Measurements from ENCODE around the gene INO80D. TPM values are rescaled to one million over a fixed set of nuclear protein-coding genes. Genes with fewer than 3 reads are reported as not detected.
"Not testable (repeated sequence)": the region's sequence is repeated elsewhere in the genome, so short reads cannot be mapped to it uniquely, and the experiment has no call there.

The INO80D gene
- total RNA-seq, 1 experiment from 2014 or later = 8.8 TPM

DNA sequence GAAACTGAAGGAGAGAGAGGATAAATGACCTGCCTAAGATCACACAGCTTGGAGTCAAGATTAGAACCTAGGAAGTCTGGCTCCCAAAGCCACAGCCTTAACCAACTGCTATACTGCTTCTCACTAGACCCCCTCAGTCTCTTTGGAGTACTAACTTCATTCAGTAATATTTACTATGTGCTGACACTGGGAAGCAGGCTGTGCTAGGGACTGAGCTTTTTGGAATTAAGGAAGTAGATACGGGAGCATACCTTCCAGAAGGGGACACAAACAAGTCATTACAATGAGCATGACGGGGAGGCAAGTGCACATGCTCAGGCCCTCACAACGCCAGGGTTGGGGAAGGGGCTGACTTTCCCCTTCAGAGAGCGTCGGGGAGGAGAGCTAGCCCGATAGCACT lies 97.7 kb downstream of the INO80D start:
- no TSS peak for BruUV-seq (replicated peaks)
- no peak for ATAC-seq
- Histone ChIP-seq H4K20me1 (ENCODE audit: low read length) (no peaks in the 10 kb centered on the region), H3K4me1 (ENCODE audit: insufficient read depth, low read length) (no peaks in the 10 kb centered on the region), H2AFZ (ENCODE audit: low read length) (no peak overlapping the region), H3K9ac (ENCODE audit: low read length) (no peak overlapping the region), H3K4me3 (ENCODE audit: low read length) (no peak overlapping the region), H3K27me3 (ENCODE audit: low read length) (no peaks in the 10 kb centered on the region), H3K9me3 (ENCODE audit: low read length) (no peaks in the 10 kb centered on the region), H3K27ac (ENCODE audit: low read length) (no peak overlapping the region), H3K36me3 (ENCODE audit: low read depth, low read length) (no peaks in the 10 kb centered on the region), H3K79me2 (ENCODE audit: low read length) (no peaks in the 10 kb centered on the region), H3F3A (ENCODE audit: low read length, unreplicated experiment) (no peaks in the 10 kb centered on the region), H3K4me2 (ENCODE audit: low read length) (no peak overlapping the region), H3K9me2 (replicated peaks; ENCODE audit: low read length) (no peaks in the 10 kb centered on the region)
- TF ChIP-seq, protein P1, sequence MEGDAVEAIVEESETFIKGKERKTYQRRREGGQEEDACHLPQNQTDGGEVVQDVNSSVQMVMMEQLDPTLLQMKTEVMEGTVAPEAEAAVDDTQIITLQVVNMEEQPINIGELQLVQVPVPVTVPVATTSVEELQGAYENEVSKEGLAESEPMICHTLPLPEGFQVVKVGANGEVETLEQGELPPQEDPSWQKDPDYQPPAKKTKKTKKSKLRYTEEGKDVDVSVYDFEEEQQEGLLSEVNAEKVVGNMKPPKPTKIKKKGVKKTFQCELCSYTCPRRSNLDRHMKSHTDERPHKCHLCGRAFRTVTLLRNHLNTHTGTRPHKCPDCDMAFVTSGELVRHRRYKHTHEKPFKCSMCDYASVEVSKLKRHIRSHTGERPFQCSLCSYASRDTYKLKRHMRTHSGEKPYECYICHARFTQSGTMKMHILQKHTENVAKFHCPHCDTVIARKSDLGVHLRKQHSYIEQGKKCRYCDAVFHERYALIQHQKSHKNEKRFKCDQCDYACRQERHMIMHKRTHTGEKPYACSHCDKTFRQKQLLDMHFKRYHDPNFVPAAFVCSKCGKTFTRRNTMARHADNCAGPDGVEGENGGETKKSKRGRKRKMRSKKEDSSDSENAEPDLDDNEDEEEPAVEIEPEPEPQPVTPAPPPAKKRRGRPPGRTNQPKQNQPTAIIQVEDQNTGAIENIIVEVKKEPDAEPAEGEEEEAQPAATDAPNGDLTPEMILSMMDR (conservative IDR thresholded peaks at IDR 0.05; ENCODE audit: low read depth, low read length) = no peak
- TF ChIP-seq EZH2 (IDR thresholded peaks at IDR 0.05; ENCODE audit: low read length, unreplicated experiment) (no peak), EZH2phosphoT487 (IDR thresholded peaks at IDR 0.05; ENCODE audit: borderline replicate concordance, low read length) (no peak)
- no peak for DNase-seq
- intact Hi-C loops (cut with micrococcal nuclease) = no loop called here
- POLR2A ChIA-PET (ENCODE audit: unreplicated experiment) = no interaction called here
- CTCF ChIA-PET = interaction anchor here (0.5 kb wide), 1 partner anchor 49 kb away, joined by 4 read pairs; no protein-coding TSS in a partner anchor

DNA sequence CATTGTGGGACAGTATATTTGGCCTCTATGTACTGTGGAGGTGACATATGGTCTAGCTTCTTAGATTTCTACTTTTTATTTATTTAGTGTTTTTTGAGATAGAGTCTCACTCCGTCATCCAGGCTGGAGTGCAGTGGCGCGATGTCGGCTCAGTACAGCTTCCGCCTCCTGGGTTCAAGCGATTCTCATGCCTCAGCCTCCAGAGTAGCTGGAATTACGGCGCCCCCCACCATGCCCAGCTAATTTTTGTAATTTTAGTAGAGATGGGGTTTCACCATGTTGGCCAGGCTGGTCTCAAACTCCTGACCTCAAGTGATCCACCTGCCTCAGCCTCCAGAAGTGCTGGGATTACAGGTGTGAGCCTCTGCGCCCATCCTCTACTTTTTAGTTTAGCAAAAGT lies 99.6 kb downstream of the INO80D start:
- H3K36me3 ChIP-seq (ENCODE audit: low read depth, low read length); H3K9ac ChIP-seq (ENCODE audit: low read length); ATAC-seq; H3K27ac ChIP-seq (ENCODE audit: low read length); H3K9me3 ChIP-seq (ENCODE audit: low read length); H3K4me3 ChIP-seq (ENCODE audit: low read length); H3K9me2 ChIP-seq (replicated peaks; ENCODE audit: low read length); H3K27me3 ChIP-seq (ENCODE audit: low read length); H4K20me1 ChIP-seq (ENCODE audit: low read length); BruUV-seq (replicated peaks); intact Hi-C loops (cut with micrococcal nuclease); H3K4me1 ChIP-seq (ENCODE audit: insufficient read depth, low read length); H2AFZ ChIP-seq (ENCODE audit: low read length); H3K4me2 ChIP-seq (ENCODE audit: low read length); H3K79me2 ChIP-seq (ENCODE audit: low read length); DNase-seq; CTCF ChIA-PET; H3F3A ChIP-seq (ENCODE audit: low read length, unreplicated experiment): not testable (repeated sequence)
- POLR2A ChIA-PET (ENCODE audit: unreplicated experiment) = interaction anchor here (0.5 kb wide), 1 partner anchor 62 kb away, joined by 3 read pairs; no protein-coding TSS in a partner anchor

DNA sequence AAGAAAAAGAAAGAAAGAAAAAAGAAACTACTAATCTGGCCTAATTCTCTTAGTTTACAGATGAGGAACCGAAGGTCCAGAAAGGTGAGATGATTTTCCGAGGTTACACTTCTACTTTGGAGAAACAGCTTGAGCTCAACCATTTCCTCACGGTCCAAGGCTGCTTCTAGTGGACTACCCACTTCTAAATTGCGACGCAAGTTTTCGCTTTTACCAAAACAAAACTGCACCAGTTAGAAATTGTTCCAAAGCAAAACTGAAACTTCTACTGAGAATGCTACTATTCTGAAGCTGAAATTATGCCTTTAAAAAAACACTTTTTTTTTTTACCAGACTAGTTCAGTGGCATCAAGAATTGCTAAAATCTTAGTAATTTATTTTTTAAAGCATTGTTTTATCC lies 101.6 kb downstream of the INO80D start:
- Histone ChIP-seq H3K27ac (ENCODE audit: low read length) (no peak overlapping the region), H3K9me2 (replicated peaks; ENCODE audit: low read length) (no peaks in the 10 kb centered on the region), H3K4me2 (ENCODE audit: low read length) (no peak overlapping the region), H2AFZ (ENCODE audit: low read length) (no peak overlapping the region), H3K9me3 (ENCODE audit: low read length) (no peaks in the 10 kb centered on the region), H3K79me2 (ENCODE audit: low read length) (no peaks in the 10 kb centered on the region), H4K20me1 (ENCODE audit: low read length) (no peaks in the 10 kb centered on the region), H3K9ac (ENCODE audit: low read length) (no peak overlapping the region), H3K4me3 (ENCODE audit: low read length) (no peak overlapping the region), H3K4me1 (ENCODE audit: insufficient read depth, low read length) (no peaks in the 10 kb centered on the region), H3K27me3 (ENCODE audit: low read length) (no peaks in the 10 kb centered on the region), H3F3A (ENCODE audit: low read length, unreplicated experiment) (no peaks in the 10 kb centered on the region), H3K36me3 (ENCODE audit: low read depth, low read length) (no peaks in the 10 kb centered on the region)
- intact Hi-C loops (cut with micrococcal nuclease) = no loop called here
- ChIA-PET CTCF (no interaction called here), POLR2A (ENCODE audit: unreplicated experiment) (no interaction called here)
- DNase-seq (no peak), ATAC-seq (no peak)
- BruUV-seq (replicated peaks) = no TSS peak
- TF ChIP-seq EZH2phosphoT487 (IDR thresholded peaks at IDR 0.05; ENCODE audit: borderline replicate concordance, low read length) (no peak), EZH2 (IDR thresholded peaks at IDR 0.05; ENCODE audit: low read length, unreplicated experiment) (no peak)
- TF ChIP-seq, protein P1 (conservative IDR thresholded peaks at IDR 0.05; ENCODE audit: low read depth, low read length) = no peak
